ENCODE data around the gene SPATS2L. TPM values are rescaled to one million over a fixed set of nuclear protein-coding genes. Genes with fewer than 3 reads are reported as not detected.

SPATS2L gene
- total and polyA plus RNA-seq, 2 experiments from 2014 or later = 159 to 202 TPM

DNA sequence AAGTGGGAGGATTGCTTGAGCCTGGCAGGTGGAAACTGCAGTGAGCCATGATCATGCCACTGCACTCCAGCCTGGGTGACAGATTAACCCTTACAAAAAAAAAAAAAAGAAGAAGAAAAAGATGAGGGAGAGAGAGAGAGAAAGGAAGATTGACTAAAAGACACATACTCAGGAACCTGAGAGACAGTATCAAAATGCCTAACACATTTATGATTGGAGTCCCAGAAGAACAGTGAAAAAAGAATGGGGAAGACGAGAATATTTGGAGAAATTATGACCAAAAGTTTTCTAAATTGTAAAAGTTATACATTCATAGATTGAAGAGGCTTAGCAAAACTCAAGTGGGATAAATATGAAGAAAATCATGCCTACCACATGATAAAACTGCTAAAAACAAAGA, 19.9 kb upstream of the SPATS2L start:
- Histone ChIP-seq H3K9me2 (replicated peaks; ENCODE audit: insufficient read depth) (no peaks in the 10 kb centered on the region), H2AFZ (no peak overlapping the region), H3K36me3 (replicated peaks; ENCODE audit: insufficient read depth, low read depth) (no peaks in the 10 kb centered on the region), H4K20me1 (ENCODE audit: insufficient read depth, poor library complexity, severe bottlenecking) (no peaks in the 10 kb centered on the region), H3K4me2 (no peak overlapping the region), H3K4me3 (no peak overlapping the region), H3K9me3 (ENCODE audit: low read depth) (no peaks in the 10 kb centered on the region), H3K4me1 (ENCODE audit: insufficient read depth) (no peaks in the 10 kb centered on the region), H3K79me2 (no peaks in the 10 kb centered on the region), H3K27ac (no peak overlapping the region), H3K27me3 (no peaks in the 10 kb centered on the region)
- WGBS (ENCODE audit: low lambda C conversion rate, missing lambda C conversion rate) = 91% methylated on average over 1 of the region's 1 CpG
- TF ChIP-seq EZH2 (IDR thresholded peaks at IDR 0.05; ENCODE audit: borderline replicate concordance) = no peak
- TF ChIP-seq EZH2phosphoT487 (IDR thresholded peaks at IDR 0.05; ENCODE audit: low read depth, severe bottlenecking, unreplicated experiment) = no peak
- TF ChIP-seq, protein P1, sequence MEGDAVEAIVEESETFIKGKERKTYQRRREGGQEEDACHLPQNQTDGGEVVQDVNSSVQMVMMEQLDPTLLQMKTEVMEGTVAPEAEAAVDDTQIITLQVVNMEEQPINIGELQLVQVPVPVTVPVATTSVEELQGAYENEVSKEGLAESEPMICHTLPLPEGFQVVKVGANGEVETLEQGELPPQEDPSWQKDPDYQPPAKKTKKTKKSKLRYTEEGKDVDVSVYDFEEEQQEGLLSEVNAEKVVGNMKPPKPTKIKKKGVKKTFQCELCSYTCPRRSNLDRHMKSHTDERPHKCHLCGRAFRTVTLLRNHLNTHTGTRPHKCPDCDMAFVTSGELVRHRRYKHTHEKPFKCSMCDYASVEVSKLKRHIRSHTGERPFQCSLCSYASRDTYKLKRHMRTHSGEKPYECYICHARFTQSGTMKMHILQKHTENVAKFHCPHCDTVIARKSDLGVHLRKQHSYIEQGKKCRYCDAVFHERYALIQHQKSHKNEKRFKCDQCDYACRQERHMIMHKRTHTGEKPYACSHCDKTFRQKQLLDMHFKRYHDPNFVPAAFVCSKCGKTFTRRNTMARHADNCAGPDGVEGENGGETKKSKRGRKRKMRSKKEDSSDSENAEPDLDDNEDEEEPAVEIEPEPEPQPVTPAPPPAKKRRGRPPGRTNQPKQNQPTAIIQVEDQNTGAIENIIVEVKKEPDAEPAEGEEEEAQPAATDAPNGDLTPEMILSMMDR (IDR thresholded peaks at IDR 0.05; ENCODE audit: poor library complexity) = no peak
- DNase-seq (ENCODE audit: low spot score) = no peak

DNA sequence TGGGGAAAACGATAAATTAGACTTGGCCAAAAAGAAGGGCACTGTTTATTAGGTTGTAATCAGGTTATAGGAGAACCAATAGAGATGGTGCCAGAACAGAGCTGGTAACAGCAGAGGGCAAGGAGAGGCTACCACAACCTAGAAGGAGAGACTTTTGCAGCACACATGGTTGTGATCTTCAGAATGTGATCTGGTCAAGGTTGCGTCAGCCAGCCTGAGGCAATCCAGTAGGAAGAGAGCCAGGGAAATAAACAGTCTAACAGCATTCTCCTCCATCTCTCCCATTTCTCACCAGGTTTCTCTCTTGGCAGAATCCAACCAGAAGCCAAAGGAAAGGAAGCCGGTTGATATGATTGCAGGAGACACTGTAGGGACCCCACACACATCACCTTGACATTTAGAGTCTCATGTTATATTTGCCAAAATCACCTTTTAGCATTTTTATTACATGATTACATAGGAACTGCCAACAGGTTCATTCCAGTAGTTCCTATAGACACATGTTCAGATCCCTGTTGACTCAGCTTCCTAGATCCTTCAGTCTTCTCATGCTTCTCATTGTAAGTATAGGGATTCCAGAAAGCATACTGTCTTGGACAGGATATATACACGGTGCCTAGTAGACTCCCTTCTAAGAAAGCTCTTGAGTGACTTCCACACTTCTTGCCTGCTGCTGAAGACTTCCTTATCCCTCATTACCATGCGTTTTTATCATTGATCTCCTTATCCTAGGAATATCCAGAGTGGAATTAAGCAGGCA, 17.6 kb upstream of the SPATS2L start:
- no peak overlapping the region for H2AFZ ChIP-seq
- WGBS (ENCODE audit: low lambda C conversion rate, missing lambda C conversion rate) = 78% methylated on average over 5 of the region's 5 CpGs
- no peak for DNase-seq (ENCODE audit: low spot score)
- no peak for TF ChIP-seq EZH2phosphoT487 (IDR thresholded peaks at IDR 0.05; ENCODE audit: low read depth, severe bottlenecking, unreplicated experiment)
- TF ChIP-seq EZH2 (IDR thresholded peaks at IDR 0.05; ENCODE audit: borderline replicate concordance) = no peak
- TF ChIP-seq, protein P1 (IDR thresholded peaks at IDR 0.05; ENCODE audit: poor library complexity) = no peak
- no peaks in the 10 kb centered on the region for H3K4me1 ChIP-seq (ENCODE audit: insufficient read depth)
- H3K27me3 ChIP-seq = no peaks in the 10 kb centered on the region
- no peaks in the 10 kb centered on the region for H4K20me1 ChIP-seq (ENCODE audit: insufficient read depth, poor library complexity, severe bottlenecking)
- H3K9me3 ChIP-seq (ENCODE audit: low read depth) = no peaks in the 10 kb centered on the region
- no peaks in the 10 kb centered on the region for H3K9me2 ChIP-seq (replicated peaks; ENCODE audit: insufficient read depth)
- H3K4me3 ChIP-seq = no peak overlapping the region
- H3K79me2 ChIP-seq = no peaks in the 10 kb centered on the region
- no peaks in the 10 kb centered on the region for H3K36me3 ChIP-seq (replicated peaks; ENCODE audit: insufficient read depth, low read depth)
- no peak overlapping the region for H3K27ac ChIP-seq
- no peak overlapping the region for H3K4me2 ChIP-seq

DNA sequence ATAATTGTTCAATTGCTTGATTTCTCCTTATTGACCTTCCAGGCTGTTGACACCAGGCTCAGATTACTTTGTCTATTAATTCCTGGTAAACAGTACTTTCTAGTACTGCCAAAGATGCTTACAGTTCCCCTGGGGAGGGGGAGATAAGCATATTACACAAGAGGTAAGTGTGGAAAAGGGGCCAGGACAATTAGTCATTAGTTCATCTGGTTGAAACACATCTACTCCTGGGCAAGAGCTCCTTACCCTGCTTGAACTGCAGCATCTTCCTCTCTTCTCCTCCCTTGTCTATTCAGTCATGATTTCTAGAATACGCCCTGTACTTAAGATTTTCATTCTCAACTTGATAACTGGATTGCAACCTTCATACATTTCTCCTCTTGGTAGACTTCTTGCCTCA, 10.4 kb upstream of the SPATS2L start:
- DNase-seq (ENCODE audit: low spot score) = no peak
- Histone ChIP-seq H3K4me2 (no peak overlapping the region), H3K36me3 (replicated peaks; ENCODE audit: insufficient read depth, low read depth) (no peaks in the 10 kb centered on the region), H3K4me3 (no peak overlapping the region), H2AFZ (no peak overlapping the region), H3K27ac (no peak overlapping the region), H3K27me3 (no peaks in the 10 kb centered on the region), H3K4me1 (ENCODE audit: insufficient read depth) (no peaks in the 10 kb centered on the region), H4K20me1 (ENCODE audit: insufficient read depth, poor library complexity, severe bottlenecking) (no peaks in the 10 kb centered on the region), H3K9me2 (replicated peaks; ENCODE audit: insufficient read depth) (no peaks in the 10 kb centered on the region), H3K9me3 (ENCODE audit: low read depth) (no peaks in the 10 kb centered on the region), H3K79me2 (no peaks in the 10 kb centered on the region)
- WGBS (ENCODE audit: low lambda C conversion rate, missing lambda C conversion rate) = 100% methylated on average over 1 of the region's 1 CpG
- TF ChIP-seq, protein P1 (IDR thresholded peaks at IDR 0.05; ENCODE audit: poor library complexity) = no peak
- no peak for TF ChIP-seq EZH2 (IDR thresholded peaks at IDR 0.05; ENCODE audit: borderline replicate concordance)
- TF ChIP-seq EZH2phosphoT487 (IDR thresholded peaks at IDR 0.05; ENCODE audit: low read depth, severe bottlenecking, unreplicated experiment) = no peak
